NCI-H748 treated with DMSO at 0.1 percent for 48 hours (cell line): Measurements from ENCODE around the gene GABBR2.
A peak's percentile ranks its signal among the peaks of the same experiment; 100 is the strongest.

Experiments
- DNase-seq: peaks from one replicate; lab custom pipeline; 2025; lab: John Stamatoyannopoulos, UW

GABBR2 gene

GRCh38 chr9:98720402-98720801 is 11.7 kb upstream of the GABBR2 start:
- no peak for DNase-seq

GRCh38 chr9:98719055-98719454 is 10.3 kb upstream of the GABBR2 start:
- no peak for DNase-seq

- DNase-seq: no peak
Observed at GRCh38 chr9:98714833-98715232, 6.1 kb upstream of the GABBR2 start.

GRCh38 chr9:98712987-98713386 is 4.3 kb upstream of the GABBR2 start:
- DNase-seq: no peak

- no peak for DNase-seq
Observed at GRCh38 chr9:98709968-98710965, 1.5 kb upstream of the GABBR2 start.

GRCh38 chr9:98708103-98708932 is 417 bp downstream of the GABBR2 start:
- DNase-seq: no peak

GRCh38 chr9:98707166-98708102 is 1.3 kb downstream of the GABBR2 start:
- peak; percentile 77 for DNase-seq

- DNase-seq: peak; percentile 69
Observed at GRCh38 chr9:98706651-98707165, 2.0 kb downstream of the GABBR2 start.

GRCh38 chr9:98702835-98703380 is 5.8 kb downstream of the GABBR2 start:
- DNase-seq: no peak

GRCh38 chr9:98702340-98702739 is 6.4 kb downstream of the GABBR2 start:
- DNase-seq: no peak

- DNase-seq: no peak
Observed at GRCh38 chr9:98701576-98701975, 7.2 kb downstream of the GABBR2 start.

GRCh38 chr9:98700801-98701200 is 7.9 kb downstream of the GABBR2 start:
- no peak for DNase-seq

GRCh38 chr9:98698856-98699255 is 9.9 kb downstream of the GABBR2 start:
- DNase-seq: no peak

- DNase-seq: no peak
Observed at GRCh38 chr9:98694943-98695342, 13.8 kb downstream of the GABBR2 start.

- no peak for DNase-seq
Observed at GRCh38 chr9:98692392-98692791, 16.3 kb downstream of the GABBR2 start.

- no peak for DNase-seq
Observed at GRCh38 chr9:98691890-98692289, 16.8 kb downstream of the GABBR2 start.

- no peak for DNase-seq
Observed at GRCh38 chr9:98690686-98691085, 18.0 kb downstream of the GABBR2 start.

GRCh38 chr9:98688710-98689495 is 19.8 kb downstream of the GABBR2 start:
- no peak for DNase-seq

- DNase-seq: no peak
Observed at GRCh38 chr9:98687911-98688310, 20.8 kb downstream of the GABBR2 start.
